GM21447 (cell line): ENCODE measurements around the gene TAAR9.

Experiments used
- ATAC-seq: cut with Tn5 transposase; IDR thresholded peaks from one replicate; pipeline ENCODE4 v1.9.1; 2021; ENCODE audit not compliant: unreplicated experiment

The TAAR9 gene, protein sequence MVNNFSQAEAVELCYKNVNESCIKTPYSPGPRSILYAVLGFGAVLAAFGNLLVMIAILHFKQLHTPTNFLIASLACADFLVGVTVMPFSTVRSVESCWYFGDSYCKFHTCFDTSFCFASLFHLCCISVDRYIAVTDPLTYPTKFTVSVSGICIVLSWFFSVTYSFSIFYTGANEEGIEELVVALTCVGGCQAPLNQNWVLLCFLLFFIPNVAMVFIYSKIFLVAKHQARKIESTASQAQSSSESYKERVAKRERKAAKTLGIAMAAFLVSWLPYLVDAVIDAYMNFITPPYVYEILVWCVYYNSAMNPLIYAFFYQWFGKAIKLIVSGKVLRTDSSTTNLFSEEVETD

DNA sequence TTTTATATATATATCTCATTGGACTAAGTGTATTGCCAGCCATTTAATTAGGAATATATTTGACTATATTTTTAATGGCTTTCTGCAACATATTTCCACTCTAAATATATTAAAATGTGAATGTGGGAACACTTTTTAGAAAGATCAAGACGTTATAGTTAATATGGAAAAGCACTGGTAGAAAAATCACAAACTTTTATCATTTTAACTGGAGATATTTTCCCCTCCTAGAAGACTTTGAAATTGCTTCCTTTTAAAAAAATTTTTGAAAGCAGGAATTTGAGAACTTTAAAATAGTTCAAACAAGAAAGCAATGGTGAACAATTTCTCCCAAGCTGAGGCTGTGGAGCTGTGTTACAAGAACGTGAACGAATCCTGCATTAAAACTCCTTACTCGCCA lies at the start of gene TAAR9:
Gene TAAR9 (plus strand): TSS at position 301 of the 400 bp plus-strand sequence. CDS start 13 bp downstream, at position 314.
- ATAC-seq = no peak

DNA sequence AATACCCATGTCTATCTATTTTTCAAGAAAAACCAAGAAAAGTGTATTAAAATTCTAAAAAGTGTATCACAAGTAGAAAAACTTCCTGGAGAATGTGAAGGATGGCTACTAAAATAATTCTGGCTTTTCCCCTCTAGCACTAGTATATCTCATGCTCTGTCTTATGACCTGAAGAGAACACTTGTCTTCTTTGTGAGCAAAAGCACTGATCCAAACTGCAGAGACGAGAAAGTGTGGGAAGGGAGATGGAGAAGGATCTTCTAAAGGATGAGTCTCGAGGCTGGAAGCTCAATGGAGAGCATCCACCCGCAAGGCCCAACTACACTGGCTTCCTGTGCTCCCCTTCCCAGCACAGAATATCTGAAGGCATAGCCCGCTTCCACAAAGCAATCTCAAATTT lies 48.7 kb upstream of the TAAR9 start:
- no peak for ATAC-seq

DNA sequence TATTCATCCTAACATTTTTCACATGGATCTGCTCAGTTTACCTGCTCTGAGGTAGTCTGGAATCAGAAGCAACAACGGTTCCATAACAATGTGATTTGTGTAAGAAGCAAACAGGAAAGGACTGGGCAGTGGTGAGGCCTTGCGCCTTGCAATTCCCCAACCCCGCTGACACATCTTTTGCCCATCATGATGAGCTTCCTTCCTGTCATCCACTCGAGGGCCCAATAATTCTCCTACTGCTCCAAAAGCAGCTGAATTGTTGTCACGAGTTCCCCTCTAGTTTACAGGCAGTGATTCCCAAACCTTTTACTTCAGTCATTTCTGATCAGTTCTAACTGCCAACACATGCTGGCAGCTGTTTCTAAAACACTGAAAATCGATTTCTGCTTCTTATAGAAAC lies 48.1 kb upstream of the TAAR9 start:
- ATAC-seq = peak; percentile 38

DNA sequence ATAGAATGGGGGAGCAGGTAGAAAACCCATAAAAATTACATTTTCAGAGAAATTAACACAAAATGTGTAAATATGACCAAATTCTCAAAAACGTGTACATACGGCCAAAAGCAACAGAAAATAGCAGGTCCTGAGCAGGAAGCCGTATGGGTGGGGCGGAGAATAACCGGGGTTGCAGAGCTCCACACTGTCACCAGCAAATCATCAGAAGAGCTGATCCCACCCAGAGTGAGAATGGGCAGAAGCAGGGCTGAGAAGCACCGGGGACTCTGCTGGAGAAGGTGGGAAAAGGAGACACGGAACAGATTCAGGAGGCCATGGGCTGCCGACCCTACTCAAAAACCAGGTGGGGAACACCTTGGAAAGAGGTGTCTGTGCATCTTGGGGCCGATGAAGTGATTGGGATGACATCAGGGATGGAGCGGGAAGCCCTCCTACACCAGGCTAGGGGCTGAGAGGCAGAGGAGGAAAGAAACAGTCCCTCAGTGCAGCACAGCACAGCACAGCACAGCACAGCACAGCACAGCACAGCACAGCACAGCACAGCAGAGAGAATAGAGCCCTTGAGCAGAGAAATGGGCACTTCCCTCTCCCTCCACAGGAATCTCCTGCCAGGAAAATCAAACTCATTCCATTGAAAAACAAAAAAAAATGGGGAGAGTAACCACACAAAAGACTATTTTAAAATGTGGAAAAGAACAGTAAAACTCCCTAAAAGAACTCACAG lies 47.4 kb upstream of the TAAR9 start:
- ATAC-seq = peak; percentile 59

DNA sequence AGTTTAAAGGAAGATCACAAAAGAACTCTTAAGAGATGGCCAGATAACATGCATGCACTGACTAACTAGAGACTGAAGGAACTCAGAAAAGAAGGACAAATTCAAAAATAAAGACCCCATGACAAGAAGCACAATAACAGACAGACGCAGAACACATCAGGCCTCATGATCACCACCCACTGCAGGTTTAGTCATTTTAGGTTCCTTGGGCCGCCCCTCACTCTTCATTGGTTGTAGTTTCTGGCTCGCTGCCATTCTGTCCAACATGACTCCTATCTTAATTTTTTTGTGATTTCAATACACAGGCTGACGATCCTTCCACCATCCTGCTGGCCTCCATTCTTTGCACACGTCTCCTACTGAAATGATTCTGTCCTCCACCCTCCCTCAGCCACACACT lies 46.8 kb upstream of the TAAR9 start:
- no peak for ATAC-seq

DNA sequence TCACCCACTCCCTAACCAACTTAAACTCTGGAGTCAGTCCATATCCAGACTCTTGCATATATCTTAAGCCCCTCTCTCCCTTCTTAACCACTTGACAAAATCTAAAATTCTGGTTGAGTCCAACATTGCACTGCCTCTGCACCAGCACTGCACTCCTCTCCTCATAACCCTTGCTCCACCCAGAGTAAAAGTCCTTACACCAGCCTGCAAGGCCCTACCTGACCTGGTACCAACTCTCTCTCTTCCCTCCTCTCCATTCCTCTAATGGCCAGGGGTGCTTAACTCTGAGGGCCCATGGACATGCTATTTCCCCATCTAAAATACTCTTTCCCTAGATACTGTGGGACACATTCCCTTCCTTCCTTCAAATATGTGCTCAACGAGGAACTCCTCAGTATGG lies 46.2 kb upstream of the TAAR9 start:
- no peak for ATAC-seq

DNA sequence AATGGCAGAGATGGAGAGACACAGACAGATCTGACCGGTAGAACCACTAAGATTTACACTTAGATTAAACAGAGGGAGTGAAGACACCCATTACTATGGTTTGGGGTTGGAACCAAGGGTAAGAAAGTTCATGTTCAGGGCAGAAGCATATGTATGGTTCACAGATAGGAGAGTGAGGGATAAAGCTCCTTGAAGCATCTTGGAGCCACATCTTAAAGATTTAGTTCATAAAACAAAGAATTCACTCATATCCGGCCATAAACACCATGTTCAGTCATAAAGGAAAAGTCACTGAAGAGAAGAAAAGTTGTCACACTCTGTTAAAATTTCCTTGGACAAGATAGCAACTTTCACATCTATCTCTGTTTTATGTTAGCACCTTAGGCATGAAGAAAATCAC lies 43.1 kb upstream of the TAAR9 start:
- no peak for ATAC-seq

DNA sequence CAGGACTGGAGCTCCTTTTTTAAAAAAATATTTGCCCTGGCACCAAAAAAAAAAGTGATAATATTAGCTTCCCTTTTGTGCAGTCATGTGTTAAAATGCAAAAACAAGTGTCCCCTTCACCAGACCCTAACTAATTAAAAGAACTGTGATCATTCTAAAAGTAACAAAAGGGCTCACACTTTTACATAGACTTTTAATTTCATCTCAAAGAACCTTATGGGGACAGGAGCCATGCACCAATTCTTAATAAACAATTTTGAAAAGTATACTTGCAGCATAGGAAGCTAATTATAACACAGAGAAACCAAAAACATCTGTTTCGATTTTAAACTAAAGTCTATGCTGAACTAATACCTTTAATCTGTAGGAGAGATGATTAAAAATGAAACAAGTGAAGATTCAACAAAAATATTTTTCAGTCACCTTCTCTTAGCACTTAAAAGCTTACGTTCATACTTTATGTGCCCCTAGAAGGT lies 42.4 kb upstream of the TAAR9 start:
- ATAC-seq = peak; percentile 39

DNA sequence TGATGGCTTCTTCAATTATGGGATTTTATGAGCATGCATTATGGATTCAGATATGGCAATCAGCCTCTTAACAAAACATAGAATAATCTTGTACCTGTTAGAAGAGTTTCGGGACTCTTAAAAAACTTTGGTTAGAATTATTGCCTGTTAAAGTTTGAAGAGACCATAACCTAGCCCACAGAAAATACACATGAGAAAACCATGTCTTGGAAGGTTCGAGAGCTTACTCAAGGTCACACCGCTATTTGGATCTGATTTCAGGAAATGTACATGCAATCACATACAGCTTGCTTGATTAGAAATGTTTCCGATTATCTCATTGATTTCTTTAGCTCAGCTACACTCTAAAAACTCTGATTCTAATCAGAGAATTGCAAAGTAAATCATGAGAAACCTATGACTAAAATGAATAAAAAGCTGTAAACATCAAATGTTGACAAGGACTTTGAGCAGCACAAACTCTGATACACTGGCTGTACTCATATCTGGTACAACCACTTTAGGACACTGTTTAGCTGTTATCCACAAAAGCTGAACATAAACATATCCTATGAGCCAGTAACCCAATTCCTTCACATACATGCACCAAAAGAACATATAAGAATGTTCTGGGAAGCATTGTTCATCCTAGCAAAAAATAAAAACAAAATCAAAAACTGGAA lies 41.4 kb upstream of the TAAR9 start:
- no peak for ATAC-seq

DNA sequence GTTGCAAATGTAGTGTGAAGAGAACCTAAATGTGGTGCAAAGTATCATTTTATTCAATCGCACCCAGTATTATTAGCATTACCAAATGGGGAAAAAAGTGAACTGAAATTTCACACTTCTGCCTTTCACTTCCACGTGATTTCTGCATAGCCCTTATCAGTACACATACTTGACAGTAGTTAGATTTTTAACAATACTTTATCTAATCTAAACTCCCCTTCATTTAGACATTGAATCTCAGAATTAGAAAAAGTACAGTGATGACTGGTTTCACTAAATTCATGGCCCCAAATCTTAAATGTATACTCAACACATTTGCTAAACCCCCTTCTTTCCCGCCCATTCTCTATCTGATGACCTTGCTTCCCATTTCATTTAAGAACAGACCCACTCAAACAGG lies 39.4 kb upstream of the TAAR9 start:
- ATAC-seq = peak; percentile 48

DNA sequence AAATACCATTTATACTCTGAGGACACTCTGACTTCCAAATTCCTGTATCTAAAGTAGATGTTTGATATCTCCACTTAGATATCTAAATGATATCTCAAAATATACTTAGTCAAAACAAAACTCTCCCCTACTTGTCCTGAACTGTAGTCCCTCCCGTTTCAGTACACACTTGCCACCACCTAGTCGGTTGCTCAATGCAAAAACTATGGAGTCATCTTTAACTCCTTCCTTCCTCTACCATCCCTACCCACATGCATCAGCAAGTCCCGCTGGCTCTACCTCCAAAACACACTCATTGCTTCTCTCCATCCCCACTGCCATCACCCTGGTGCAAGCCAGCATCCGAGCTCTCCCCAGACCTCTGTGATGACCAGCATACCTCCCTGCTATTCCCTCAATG lies 38.3 kb upstream of the TAAR9 start:
- ATAC-seq = no peak

DNA sequence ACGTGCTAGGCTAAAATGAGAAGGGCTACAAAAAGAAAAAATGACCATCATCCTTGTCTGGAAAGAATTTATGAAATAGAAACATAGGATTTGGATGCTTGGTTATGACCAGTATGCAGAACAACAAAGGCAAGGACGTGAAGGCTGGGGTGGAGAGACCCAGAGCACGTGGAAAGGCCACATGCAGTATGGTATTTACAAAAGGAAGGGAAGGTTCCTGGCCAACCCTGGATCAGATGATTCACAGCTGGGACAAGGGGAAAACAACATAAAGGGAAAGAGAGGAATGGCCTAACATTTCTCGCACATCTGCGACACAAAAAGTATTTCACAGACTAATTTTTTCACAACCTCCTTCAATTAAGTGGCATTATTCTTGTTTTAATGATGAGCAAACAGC lies 33.3 kb upstream of the TAAR9 start:
- no peak for ATAC-seq

DNA sequence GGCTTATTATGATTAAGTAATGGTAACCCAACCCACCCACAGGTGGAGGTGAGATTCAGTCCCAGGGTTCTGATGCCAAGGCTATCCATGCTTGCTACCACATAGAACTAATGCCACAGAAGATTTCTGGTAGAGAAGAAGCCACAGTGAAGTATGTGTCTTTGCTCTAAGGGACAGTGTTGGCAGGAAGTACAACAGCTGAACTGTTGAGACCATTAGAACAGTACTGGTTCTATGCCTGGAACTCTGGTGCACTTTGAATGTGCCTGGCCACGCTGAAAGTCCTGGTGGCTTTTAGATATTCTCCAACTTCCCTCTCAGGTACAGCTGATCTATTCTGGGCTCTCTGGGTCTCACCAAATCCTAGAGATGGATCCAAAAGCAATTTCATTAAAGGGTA lies 32.9 kb upstream of the TAAR9 start:
- ATAC-seq = peak; percentile 40

DNA sequence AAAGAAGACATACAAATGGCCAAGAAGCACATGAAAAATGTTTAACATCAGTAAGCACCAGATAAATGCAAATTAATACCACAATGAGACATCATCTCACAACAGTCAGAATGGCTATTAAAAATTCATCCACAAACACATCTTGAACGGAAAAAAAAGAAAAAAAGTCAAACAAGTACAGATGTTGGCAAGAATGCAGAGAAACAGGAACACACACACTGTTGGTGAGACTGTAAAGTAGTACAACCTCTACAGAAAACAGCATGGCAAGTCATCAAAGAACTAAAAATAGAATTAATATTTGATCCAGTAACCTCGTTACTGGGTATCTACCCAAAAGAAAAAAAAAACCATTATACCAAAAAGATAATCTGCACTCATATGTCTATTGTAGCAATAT lies 31.6 kb upstream of the TAAR9 start:
- no peak for ATAC-seq

DNA sequence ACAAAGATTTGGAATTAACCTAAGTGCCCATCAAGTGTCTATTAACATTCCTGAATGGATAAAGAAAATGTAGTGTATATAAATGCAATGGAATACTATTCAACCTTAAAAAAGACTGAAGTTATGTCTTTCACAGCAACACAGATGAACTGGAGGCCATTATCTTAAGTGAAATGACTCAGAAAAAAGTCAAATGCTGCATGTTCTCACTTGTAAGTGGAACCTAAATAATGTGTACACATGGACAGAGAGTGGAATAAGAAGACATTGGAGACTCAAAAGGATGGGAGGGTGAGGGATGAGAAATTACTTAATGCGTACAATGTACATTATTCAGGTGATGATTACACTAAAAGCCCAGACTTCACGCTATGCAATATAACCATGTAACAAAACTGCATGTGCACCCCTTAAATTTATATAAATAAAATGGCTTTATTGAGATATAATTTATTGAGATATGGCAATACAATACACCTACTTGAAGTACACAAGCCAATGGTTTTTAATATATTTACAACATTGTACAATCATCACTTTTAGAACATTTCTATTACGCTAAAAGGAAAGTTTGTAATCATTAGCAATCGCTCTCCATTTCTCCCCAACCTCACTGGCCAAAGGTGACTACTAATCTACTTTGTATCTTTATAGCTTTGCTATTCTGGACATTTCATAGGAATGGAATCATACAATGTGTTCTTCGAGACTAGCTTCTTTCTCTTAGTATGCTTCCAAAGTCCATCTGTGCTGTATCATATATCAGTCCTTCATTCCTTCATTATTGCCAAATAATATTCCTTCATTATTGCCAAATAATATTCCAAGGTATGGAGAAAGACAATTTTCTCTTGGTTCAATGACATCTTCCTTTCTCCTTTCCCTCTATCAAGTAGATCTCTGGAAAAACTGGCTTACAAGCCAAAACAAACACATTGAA lies 30.9 kb upstream of the TAAR9 start:
- ATAC-seq = no peak

DNA sequence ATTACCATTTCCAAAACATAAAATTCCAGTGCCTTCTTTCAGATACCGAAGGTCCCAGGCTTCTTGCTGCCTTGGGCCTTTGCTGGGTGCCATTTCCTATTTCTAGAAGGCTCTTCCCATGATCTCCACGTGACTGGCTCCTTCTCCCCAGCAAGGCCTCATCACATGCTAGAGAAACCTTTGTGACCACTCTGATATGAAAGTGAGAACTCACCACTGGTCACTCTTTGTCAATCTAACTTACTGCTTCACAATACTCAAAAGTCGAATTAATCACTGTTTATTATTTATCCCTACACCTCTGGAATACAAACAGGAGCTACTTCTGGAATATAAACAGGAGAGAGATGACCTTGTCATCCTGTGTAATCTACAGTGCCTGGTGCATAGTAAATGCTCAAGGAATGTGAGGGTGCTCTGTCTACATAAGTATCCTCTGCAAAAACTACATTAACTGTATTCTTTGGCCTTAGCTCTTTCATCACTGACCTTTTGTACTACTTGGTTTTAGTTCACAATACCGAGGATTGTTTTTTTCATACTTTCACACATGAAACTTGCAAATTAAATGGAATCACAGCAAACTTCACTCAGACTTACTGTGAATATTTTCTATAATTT lies 26.8 kb upstream of the TAAR9 start:
- ATAC-seq = peak; percentile 18

DNA sequence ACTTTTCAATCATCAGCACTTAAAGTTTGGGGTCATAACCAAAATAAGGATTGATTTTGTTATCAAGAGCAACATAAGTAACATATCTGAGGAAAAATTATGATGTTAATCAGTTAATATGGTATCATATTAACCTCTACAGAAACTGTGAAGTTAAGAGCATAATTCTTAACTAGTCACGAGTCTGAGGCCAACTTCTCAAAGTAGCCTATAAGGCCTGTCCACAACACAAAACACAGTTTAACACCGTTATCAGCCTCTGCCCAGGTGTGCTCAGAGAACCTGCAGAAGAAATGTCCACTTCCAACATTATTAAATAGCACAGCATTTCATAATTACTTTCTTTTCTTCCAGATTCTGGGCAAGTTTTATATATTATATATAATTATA lies 26.3 kb upstream of the TAAR9 start:
- ATAC-seq = peak; percentile 25

DNA sequence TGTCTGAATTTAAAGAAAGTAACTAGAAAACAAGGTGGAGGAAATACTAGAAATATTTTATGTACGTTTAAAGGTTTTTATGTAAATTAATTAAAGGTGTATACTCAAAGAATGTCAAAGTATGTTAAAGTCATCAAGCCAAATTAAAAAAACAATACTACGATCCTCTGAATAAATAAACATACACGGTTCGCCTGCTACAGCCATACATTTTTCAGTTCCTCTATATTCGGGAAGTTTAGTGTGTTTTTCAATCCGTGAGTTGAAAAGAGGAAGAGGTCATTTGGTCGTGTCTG lies 25.8 kb upstream of the TAAR9 start:
- no peak for ATAC-seq

DNA sequence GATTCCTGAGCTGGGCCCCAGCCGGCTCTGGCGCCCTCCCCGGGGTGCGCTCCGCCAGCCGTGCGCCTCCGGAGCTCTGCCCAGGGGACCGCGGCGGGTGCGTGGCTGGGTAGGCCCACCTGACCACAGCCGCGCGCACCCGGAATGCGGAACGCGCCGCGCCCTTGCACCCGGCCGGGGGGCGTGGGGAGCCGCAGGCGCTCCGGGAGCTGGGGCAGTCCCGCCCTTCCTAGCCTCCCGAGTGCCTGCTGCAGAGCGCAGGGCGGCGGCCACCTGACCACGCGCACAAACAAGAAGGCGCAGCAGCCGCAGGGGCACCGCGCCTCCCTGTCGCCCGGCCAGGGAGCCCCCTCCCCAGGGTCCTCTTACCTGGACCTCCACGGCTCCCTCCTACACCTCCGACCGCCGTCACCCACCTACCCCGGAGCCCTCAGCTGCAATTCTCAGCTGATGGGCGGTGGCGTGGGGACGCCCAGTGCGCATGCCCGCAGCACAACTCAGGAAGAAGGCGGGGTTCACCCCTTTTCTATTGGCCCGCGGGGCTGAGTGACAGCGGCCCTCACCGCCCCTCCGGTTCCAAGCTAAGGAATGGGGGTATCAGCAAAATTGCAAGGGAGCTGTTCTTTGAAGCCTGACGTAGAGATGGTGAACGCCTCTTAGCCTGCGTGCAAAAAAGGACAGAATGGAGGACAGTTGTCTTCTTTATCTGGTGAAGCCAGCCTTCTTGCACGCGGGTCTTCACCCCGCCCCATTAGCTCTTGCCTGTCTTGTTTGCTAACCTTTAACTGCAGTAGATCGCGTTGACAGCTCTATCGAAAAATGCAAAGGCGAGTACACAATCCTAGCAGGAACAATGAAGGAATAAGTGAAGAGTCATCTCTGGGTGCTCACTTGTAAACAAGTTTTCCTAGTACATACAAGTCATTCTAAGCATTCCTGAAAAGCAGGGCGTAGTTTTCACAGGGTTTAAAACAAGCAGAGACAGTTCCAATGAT lies 25.1 kb upstream of the TAAR9 start, which contains the start of gene STX7:
Gene STX7 (minus strand): TSS at position 479 of the 995 bp plus-strand sequence. CDS start 9,586 bp downstream, outside the sequence.
- peak; percentile 86 for ATAC-seq
